ENCODE measurements around the gene GNAI3. TPM values are rescaled to one million over a fixed set of nuclear protein-coding genes. Genes with fewer than 3 reads are reported as not detected.

GNAI3 gene
- total RNA-seq, 1 experiment from 2014 or later: 9.9 TPM

- H3K27me3 ChIP-seq (ENCODE audit: insufficient read depth, low read length): no peaks in the 10 kb centered on the region
- H3K9me3 ChIP-seq (ENCODE audit: control insufficient read depth, low read depth, low read length): no peaks in the 10 kb centered on the region
- no peaks in the 10 kb centered on the region for H4K20me1 ChIP-seq (ENCODE audit: control insufficient read depth, insufficient read depth, insufficient read length)
- H3K79me1 ChIP-seq (ENCODE audit: insufficient read depth, low read depth, low read length, poor library complexity, severe bottlenecking): no peaks in the 10 kb centered on the region
- peaks cover 7% of the 10 kb centered on the region; the same call in 1 of the 2 replicates for H3K4me1 ChIP-seq (ENCODE audit: insufficient read depth, low read length)
- no peak overlapping the region; the same call in 1 of the 2 replicates for H3K14ac ChIP-seq (ENCODE audit: insufficient read depth, low read length)
- no CpG with 5 or more reads among the region's 9 CpGs for WGBS (ENCODE audit: extremely low coverage, insufficient read length, low lambda C conversion rate)
- DNase-seq: peak; percentile 14
- no peak overlapping the region for H4K8ac ChIP-seq (replicated peaks; ENCODE audit: insufficient read length, low read depth, low read length)
- H3K23ac ChIP-seq (ENCODE audit: insufficient read length, low read depth, low read length): no peak overlapping the region
- H3T11ph ChIP-seq (ENCODE audit: low read length): no peak overlapping the region
- H2BK120ac ChIP-seq (ENCODE audit: low read depth, low read length, poor library complexity, severe bottlenecking): no peak overlapping the region
- H2BK5ac ChIP-seq (ENCODE audit: insufficient read length, low read length): no peak overlapping the region
- no peak overlapping the region for H2BK20ac ChIP-seq (ENCODE audit: low read depth, low read length, poor library complexity, severe bottlenecking)
- no peak overlapping the region for H4K91ac ChIP-seq (ENCODE audit: insufficient read length, low read depth, low read length)
- no peaks in the 10 kb centered on the region for H3K9me3 Mint-ChIP-seq
- no peak overlapping the region for H4K5ac ChIP-seq (ENCODE audit: insufficient read length, low read depth, low read length)
- H3K36me3 Mint-ChIP-seq (ENCODE audit: insufficient read depth in 1 of 3, low read depth in 3 of 3): no peaks in the 10 kb centered on the region
- H3K79me2 ChIP-seq (ENCODE audit: insufficient read depth, low read length): no peaks in the 10 kb centered on the region
- no peak overlapping the region for H3K56ac ChIP-seq (ENCODE audit: insufficient read length, low read depth, low read length)
- no peak overlapping the region for H2BK12ac ChIP-seq (ENCODE audit: insufficient read length, low read depth, low read length)
- no peak overlapping the region for H3K9ac ChIP-seq (ENCODE audit: extremely low read depth, insufficient read length, low read length)
- H3K4ac ChIP-seq (ENCODE audit: low read depth, low read length): no peak overlapping the region
- TF ChIP-seq CTCF (conservative IDR thresholded peaks at IDR 0.05): no peak
- no peak overlapping the region for H3K18ac ChIP-seq (ENCODE audit: insufficient read length, low read depth, low read length)
- H3K23me2 ChIP-seq (ENCODE audit: insufficient read length, low read depth, low read length, poor library complexity, severe bottlenecking): no peaks in the 10 kb centered on the region
- H3K27ac ChIP-seq (ENCODE audit: insufficient read length, low read depth, low read length): no peak overlapping the region
- peak overlapping the region in 2 of 3 experiments; percentile 6 to 85; a peak in 3 of 7 replicates for H3K27ac Mint-ChIP-seq
- peaks cover 26 to 40% of the 10 kb centered on the region in 2 experiments for H3K4me1 Mint-ChIP-seq
- no peak overlapping the region for H2AK5ac ChIP-seq (ENCODE audit: insufficient read length, low read length)
- H3K4me3 Mint-ChIP-seq: no peak overlapping the region
- H3K4me2 ChIP-seq (ENCODE audit: insufficient read depth, insufficient read length, low read length): no peak overlapping the region
- H2AFZ ChIP-seq (ENCODE audit: low read length): no peak overlapping the region
- H3K27me3 Mint-ChIP-seq (ENCODE audit: low read depth): peaks cover 11% of the 10 kb centered on the region
- H2BK15ac ChIP-seq (ENCODE audit: low read depth, low read length): no peak overlapping the region
Measured at GRCh38 chr1:109639063-109639840, 90.8 kb downstream of the GNAI3 start.

Measured in H9 (cell line).